Spinal cord (tissue), 10 donors: ENCODE measurements around the gene SNX1. TPM values are rescaled to one million over a fixed set of nuclear protein-coding genes. Genes with fewer than 3 reads are reported as not detected.
"Not testable (repeated sequence)": the region's sequence is repeated elsewhere in the genome, so short reads cannot be mapped to it uniquely, and the experiment has no call there.

ENCODE experiments used
- DNase-seq, 6 donors: peaks; one replicate each; pipeline versions ENCODE4 v3.0.0 to v3.0.0-alpha.2; 2013 to 2015; ENCODE audit warnings: low spot score in 6 of 6, low read depth in 4 of 6
- H3K27ac ChIP-seq: one replicate; pipeline ENCODE4 v1.5.1; 2013; ENCODE audit warnings: low read depth, low read length, control low read depth
- H3K27me3 ChIP-seq: one replicate; pipeline ENCODE4 v1.6.1; 2013; ENCODE audit warnings: low read length; ENCODE audit not compliant: control insufficient read depth, insufficient read depth
- H3K36me3 ChIP-seq: one replicate; pipeline ENCODE4 v1.6.1; 2013; ENCODE audit warnings: low read length; ENCODE audit not compliant: control insufficient read depth, insufficient read depth
- H3K4me1 ChIP-seq: one replicate; pipeline ENCODE4 v1.6.1; 2013; ENCODE audit warnings: low read length; ENCODE audit not compliant: control insufficient read depth, insufficient read depth
- H3K4me3 ChIP-seq: one replicate; pipeline ENCODE4 v1.5.1; 2013; ENCODE audit warnings: low read depth, low read length, control low read depth
- H3K9me3 ChIP-seq: one replicate; pipeline ENCODE4 v1.6.1; 2013; ENCODE audit warnings: low read length; ENCODE audit not compliant: control insufficient read depth, insufficient read depth
- WGBS: methylation state at CpG from one replicate; pipeline ENCODE4 v1.1.5; 2013; ENCODE audit warnings: missing lambda C conversion rate; ENCODE audit not compliant: insufficient coverage; 5-methylcytosine and 5-hydroxymethylcytosine counted together
- polyA plus RNA-seq, 2 donors: library from polyadenylated mRNA; unstranded; fragments of 120-200 nt; gene quantifications; one replicate each; pipeline ENCODE4 v1.2.1, GENCODE V29; 2013; ENCODE audit not compliant: insufficient read length in 2 of 2
- total RNA-seq, 2 donors: library from RNA; depleted of rRNA in 1 of 2; stranded (reverse); fragments of 120-200 nt in 1 of 2; fragments of >200 nt in 1 of 2; gene quantifications; one replicate each; pipeline versions ENCODE4 v1.2.3 to v1.2.4, GENCODE V29; 2013 to 2014
- donor health status: healthy.

SNX1 gene
- total and polyA plus RNA-seq, 4 donors = 51.6 to 79.3 (median 63.9) TPM

DNA sequence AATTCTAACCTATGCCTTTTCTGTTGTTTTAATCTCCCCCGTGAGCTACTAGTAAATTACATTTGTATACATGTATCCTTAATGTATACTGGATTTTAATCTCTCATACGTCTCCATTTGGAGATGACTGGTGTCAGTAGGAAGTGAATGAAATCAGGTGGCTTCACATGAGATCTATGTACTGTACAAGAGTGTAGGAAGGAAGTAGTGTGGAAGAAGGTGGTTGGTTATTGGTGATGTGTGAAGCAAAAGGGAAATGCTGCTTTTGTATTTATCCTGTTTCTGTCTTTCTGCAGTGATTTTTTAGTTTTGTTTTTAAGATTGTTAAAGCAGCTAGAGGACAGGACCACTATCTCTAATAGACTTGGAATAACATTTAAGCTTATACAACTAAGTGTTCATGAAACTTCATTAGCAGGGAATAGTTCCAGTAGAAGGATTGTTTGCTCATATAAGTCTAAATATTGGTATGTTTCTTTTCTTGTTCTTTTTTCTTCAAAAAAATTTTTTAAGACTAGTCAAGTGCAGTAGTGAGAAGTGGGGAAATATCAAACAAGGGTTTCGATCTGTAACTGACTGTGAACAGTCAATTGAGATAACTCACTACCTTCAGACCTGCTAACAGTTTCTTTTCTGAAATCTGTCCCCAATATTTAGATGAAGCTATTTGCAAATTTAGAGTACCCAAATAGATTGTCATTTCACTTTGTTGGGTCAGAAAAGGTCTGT is 15.3 kb downstream of the SNX1 start:
- DNase-seq = no peak
- Histone ChIP-seq H3K27me3 (no peaks in the 10 kb centered on the region), H3K27ac (no peak overlapping the region), H3K4me3 (no peak overlapping the region), H3K9me3 (no peaks in the 10 kb centered on the region), H3K36me3 (peaks cover 15% of the 10 kb centered on the region), H3K4me1 (peaks cover 3% of the 10 kb centered on the region)
- no CpG with 5 or more reads among the region's 3 CpGs for WGBS

DNA sequence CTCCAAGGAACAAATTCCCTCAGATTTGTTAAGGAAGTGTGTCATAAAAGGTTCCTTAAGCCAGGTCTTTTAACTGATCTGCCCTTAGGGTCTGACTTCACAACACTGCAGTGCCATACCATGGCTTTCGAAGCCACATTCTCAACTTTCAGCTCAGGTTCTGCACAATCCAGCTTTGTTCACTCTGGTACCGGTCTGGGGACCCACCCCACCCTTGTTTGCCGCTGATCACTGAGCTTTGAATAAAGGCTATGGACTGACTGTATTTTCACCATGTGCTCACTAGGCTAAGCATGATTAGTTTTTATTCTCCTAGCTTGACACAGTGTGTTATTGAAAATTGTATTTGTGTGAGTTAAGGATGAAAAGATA is 15.9 kb downstream of the SNX1 start:
- no peak for DNase-seq
- H3K4me1 ChIP-seq = peaks cover 3% of the 10 kb centered on the region
- H3K4me3 ChIP-seq = no peak overlapping the region
- 60% methylated on average over 1 of the region's 3 CpGs for WGBS
- peak overlapping the region; percentile 13 for H3K27ac ChIP-seq
- H3K27me3 ChIP-seq = no peaks in the 10 kb centered on the region
- no peaks in the 10 kb centered on the region for H3K9me3 ChIP-seq
- H3K36me3 ChIP-seq = peaks cover 15% of the 10 kb centered on the region

- Histone ChIP-seq H3K27me3 (no peaks in the 10 kb centered on the region), H3K36me3 (peaks cover 17% of the 10 kb centered on the region), H3K27ac (peak overlapping the region; percentile 13), H3K9me3 (no peaks in the 10 kb centered on the region), H3K4me3 (no peak overlapping the region), H3K4me1 (peaks cover 3% of the 10 kb centered on the region)
- WGBS = 50% methylated on average over 2 of the region's 4 CpGs
- DNase-seq = no peak
Measured at GRCh38 chr15:64112073-64112772, 16.4 kb downstream of the SNX1 start.

- no peaks in the 10 kb centered on the region for H3K27me3 ChIP-seq
- peaks cover 3% of the 10 kb centered on the region for H3K4me1 ChIP-seq
- no peak overlapping the region for H3K27ac ChIP-seq
- WGBS = no CpG with 5 or more reads among the region's 1 CpG
- no peak for DNase-seq
- H3K4me3 ChIP-seq = no peak overlapping the region
- peaks cover 20% of the 10 kb centered on the region for H3K36me3 ChIP-seq
- no peaks in the 10 kb centered on the region for H3K9me3 ChIP-seq
Measured at GRCh38 chr15:64112904-64113303, 17.1 kb downstream of the SNX1 start.

- no peak for DNase-seq
- no peak overlapping the region for H3K27ac ChIP-seq
- H3K4me1 ChIP-seq = peaks cover 8% of the 10 kb centered on the region
- H3K36me3 ChIP-seq = peaks cover 43% of the 10 kb centered on the region
- H3K4me3 ChIP-seq = no peak overlapping the region
- 95% methylated on average over 2 of the region's 5 CpGs for WGBS
- no peaks in the 10 kb centered on the region for H3K9me3 ChIP-seq
- no peaks in the 10 kb centered on the region for H3K27me3 ChIP-seq
Measured at GRCh38 chr15:64117759-64118487, 22.1 kb downstream of the SNX1 start.

DNA sequence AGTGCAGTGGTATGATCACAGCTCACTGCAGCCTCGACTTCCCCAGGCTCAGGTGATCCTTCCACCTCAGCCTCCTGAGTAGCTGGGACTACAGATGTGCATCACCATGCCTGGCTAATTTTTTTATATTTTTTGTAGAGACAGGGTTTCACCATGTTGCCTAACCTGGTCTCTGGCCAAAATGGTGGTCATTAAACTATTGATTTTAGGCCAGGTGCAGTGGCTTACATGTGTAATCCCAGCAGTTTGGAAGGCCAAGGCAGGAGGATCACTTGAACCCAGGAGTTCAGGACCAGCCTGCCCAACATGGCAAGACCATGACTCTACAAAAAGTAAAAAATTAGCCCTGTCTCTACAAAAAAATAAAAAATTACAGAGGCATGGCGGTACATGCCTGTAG is 24.5 kb downstream of the SNX1 start:
- WGBS = 100% methylated on average over 2 of the region's 2 CpGs
- H3K9me3 ChIP-seq = not testable (repeated sequence)
- peaks cover 41% of the 10 kb centered on the region for H3K36me3 ChIP-seq

GRCh38 chr15:64121614-64122013 is 25.8 kb downstream of the SNX1 start:
- Histone ChIP-seq H3K4me1 (peaks cover 11% of the 10 kb centered on the region), H3K4me3 (no peak overlapping the region), H3K27me3 (no peaks in the 10 kb centered on the region), H3K27ac (no peak overlapping the region), H3K9me3 (no peaks in the 10 kb centered on the region), H3K36me3 (peaks cover 43% of the 10 kb centered on the region)
- no CpG with 5 or more reads among the region's 4 CpGs for WGBS
- DNase-seq = no peak

More for the DNA sequence above, 24.5 kb downstream of the SNX1 start:
- not testable (repeated sequence) for H3K27ac ChIP-seq, H3K4me3 ChIP-seq, H3K27me3 ChIP-seq, DNase-seq
- peaks cover 11% of the 10 kb centered on the region for H3K4me1 ChIP-seq

DNA sequence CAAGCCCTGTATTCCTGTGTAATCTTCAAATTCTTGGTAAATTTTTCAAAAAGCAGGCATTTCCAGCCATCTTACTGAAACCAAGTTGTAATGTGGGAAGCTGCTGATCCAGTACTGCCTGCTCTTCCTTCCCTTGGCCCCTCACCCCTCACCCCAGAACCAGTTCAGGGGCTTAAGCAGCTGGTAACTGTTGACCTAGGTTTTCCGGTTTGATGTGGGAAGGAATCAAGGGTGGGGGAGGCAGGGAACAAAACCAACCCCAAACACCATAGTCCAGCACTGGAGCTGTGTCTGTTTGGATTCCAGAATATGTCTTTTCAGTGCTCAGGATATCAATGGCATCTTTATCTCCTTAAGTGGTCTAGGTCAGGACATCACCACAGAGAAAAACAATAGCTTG is 26.7 kb downstream of the SNX1 start:
- H3K4me3 ChIP-seq = no peak overlapping the region
- WGBS = no CpG with 5 or more reads among the region's 1 CpG
- H3K27me3 ChIP-seq = no peaks in the 10 kb centered on the region
- H3K9me3 ChIP-seq = no peaks in the 10 kb centered on the region
- H3K27ac ChIP-seq = peak overlapping the region; percentile 57
- DNase-seq = no peak
- peaks cover 42% of the 10 kb centered on the region for H3K36me3 ChIP-seq
- H3K4me1 ChIP-seq = peaks cover 11% of the 10 kb centered on the region

GRCh38 chr15:64122936-64123351 is 27.2 kb downstream of the SNX1 start:
- H3K9me3 ChIP-seq = no peaks in the 10 kb centered on the region
- peak in 5 of 6 donors; percentile 53 to 90 (median 61) for DNase-seq
- peaks cover 11% of the 10 kb centered on the region for H3K4me1 ChIP-seq
- no peaks in the 10 kb centered on the region for H3K27me3 ChIP-seq
- H3K36me3 ChIP-seq = peaks cover 40% of the 10 kb centered on the region
- H3K27ac ChIP-seq = peak overlapping the region; percentile 67
- no CpG with 5 or more reads among the region's 3 CpGs for WGBS
- no peak overlapping the region for H3K4me3 ChIP-seq
